Activated CD8-positive, alpha-beta memory T cell treated with anti-CD3 and anti-CD28 coated beads, Interleukin-2, amount 10 ng/mL, durations not matched to agents 7 days and 5 days (primary cell): ENCODE results near the gene NUB1. TPM values are rescaled to one million over a fixed set of nuclear protein-coding genes. Genes with fewer than 3 reads are reported as not detected.

Experiments used
- ATAC-seq: fragments of 150-1000 bp; cut with Tn5 transposase; one replicate; pipeline ENCODE4 v1.10.0; 2021; ENCODE audit warnings: moderate library complexity
- CTCF ChIA-PET: fragments of 350-600 bp; sonication (Branson Sonifier 250); formaldehyde crosslinking; loops from one replicate; lab custom pipeline; 2021; ENCODE audit warnings: antibody characterized with exemption; lab: Charles Lee
- DNase-seq: peaks from one replicate; pipeline ENCODE4 v3.0.0-alpha.2; 2020
- H3K27ac Mint-ChIP-seq: one replicate; pipeline ENCODE4 v1.8.0; 2021; ENCODE audit warnings: mild to moderate bottlenecking, mixed read lengths
- H3K27me3 Mint-ChIP-seq: one replicate; pipeline ENCODE4 v1.8.0; 2021; ENCODE audit warnings: mixed read lengths
- H3K36me3 Mint-ChIP-seq: one replicate; pipeline ENCODE4 v1.8.0; 2021; ENCODE audit warnings: mild to moderate bottlenecking, mixed read lengths
- H3K4me1 Mint-ChIP-seq: one replicate; pipeline ENCODE4 v1.8.0; 2021; ENCODE audit warnings: mixed read lengths
- H3K4me3 Mint-ChIP-seq: one replicate; pipeline ENCODE4 v1.8.0; 2021; ENCODE audit warnings: mild to moderate bottlenecking, moderate library complexity, mixed read lengths
- H3K9me3 Mint-ChIP-seq: one replicate; pipeline ENCODE4 v1.8.0; 2022; ENCODE audit warnings: low read depth, mixed read lengths
- total RNA-seq, 2 experiments: library from RNA; stranded (reverse); gene quantifications; one replicate each; pipeline ENCODE4 v1.2.3, GENCODE V29; 2021

NUB1 gene
- total RNA-seq, 2 experiments from 2014 or later: 71.3 to 73.3 TPM

- CTCF ChIA-PET: interaction anchor here (1.5 to 2.6 kb wide), 2 partner anchors 15 to 65 kb away, joined by 3 to 10 read pairs; no protein-coding TSS in a partner anchor
- DNase-seq (no peak), ATAC-seq (no peak)
- H3K27me3 Mint-ChIP-seq: peaks cover 27% of the 10 kb centered on the region
- no peak overlapping the region for H3K27ac Mint-ChIP-seq
- H3K36me3 Mint-ChIP-seq: no peaks in the 10 kb centered on the region
- no peaks in the 10 kb centered on the region for H3K9me3 Mint-ChIP-seq
- peaks cover 9% of the 10 kb centered on the region for H3K4me1 Mint-ChIP-seq
- no peak overlapping the region for H3K4me3 Mint-ChIP-seq
These were observed 42.2 kb downstream of the NUB1 start for GRCh38 chr7:151383638-151384351.

DNA sequence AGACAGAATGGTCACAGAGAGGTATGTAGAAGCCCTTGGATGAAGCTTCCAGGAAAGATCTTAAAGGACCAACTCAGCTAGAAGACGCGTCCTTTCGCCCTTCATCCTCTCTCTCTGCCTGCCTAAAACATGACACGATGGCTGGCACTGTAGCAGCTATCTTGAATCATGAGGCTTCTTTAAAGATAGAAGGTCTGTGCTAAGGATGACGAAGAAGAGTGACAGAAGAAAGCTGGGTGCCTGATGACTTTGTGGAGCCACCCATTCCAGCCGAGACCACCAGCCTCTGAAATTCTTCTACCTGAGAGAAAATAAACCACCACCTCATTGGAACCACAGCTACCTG, 42.7 kb downstream of the NUB1 start:
- ATAC-seq (no peak), DNase-seq (no peak)
- CTCF ChIA-PET: interaction anchor here (1.5 kb wide), 1 partner anchor 16 kb away, joined by 3 read pairs; no protein-coding TSS in a partner anchor
- Mint-ChIP-seq H3K9me3 (no peaks in the 10 kb centered on the region), H3K4me3 (no peak overlapping the region), H3K27ac (no peak overlapping the region), H3K36me3 (no peaks in the 10 kb centered on the region), H3K27me3 (peaks cover 27% of the 10 kb centered on the region), H3K4me1 (peaks cover 9% of the 10 kb centered on the region)

DNA sequence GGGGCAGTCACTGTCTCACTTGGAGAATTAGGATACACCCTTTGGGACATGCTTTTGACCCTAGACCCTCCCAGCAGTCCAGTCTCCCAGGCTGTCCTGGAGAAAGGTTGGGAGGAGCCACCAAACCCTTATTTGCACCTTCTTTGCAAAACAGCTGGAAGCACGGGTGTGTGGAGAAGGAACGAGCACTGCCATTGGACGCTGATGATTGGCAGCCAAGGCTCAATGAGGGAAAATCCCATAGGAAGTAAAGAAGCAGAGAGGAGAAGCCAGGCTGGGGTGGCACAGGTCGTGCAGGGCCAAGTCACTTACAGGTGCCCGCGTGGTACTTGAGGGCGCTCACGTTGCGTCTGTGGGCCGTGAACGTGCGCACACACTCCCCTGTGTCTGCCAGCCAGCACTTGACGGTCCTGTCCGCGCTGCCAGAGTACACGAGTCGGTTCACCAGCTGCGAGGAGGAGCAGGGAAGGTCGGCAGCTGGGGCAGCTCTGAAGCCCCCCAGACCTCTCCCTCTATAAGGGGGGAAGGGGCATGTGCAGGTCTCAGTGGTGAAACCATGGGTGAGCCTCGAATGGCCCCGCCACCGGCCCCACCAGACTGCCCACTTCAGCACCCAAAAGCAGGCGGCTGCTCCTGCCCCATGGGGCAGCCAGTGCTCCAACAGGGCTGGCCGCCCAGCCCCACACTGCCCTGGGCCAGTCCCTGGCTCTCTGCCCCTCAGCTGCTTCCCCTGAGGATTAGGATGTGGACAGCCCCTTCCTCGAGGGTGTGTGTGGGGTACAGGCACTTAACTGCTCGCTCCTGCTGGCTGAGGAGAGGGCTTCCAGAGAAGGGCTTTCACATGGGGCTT, 43.4 kb downstream of the NUB1 start:
- Mint-ChIP-seq H3K9me3 (no peaks in the 10 kb centered on the region), H3K36me3 (no peaks in the 10 kb centered on the region), H3K4me3 (no peak overlapping the region), H3K4me1 (peaks cover 9% of the 10 kb centered on the region), H3K27me3 (peaks cover 27% of the 10 kb centered on the region), H3K27ac (no peak overlapping the region)
- no peak for ATAC-seq
- no peak for DNase-seq
- CTCF ChIA-PET: no interaction called here

GRCh38 chr7:151385626-151386300, 44.2 kb downstream of the NUB1 start:
- CTCF ChIA-PET: no interaction called here
- Mint-ChIP-seq H3K9me3 (no peaks in the 10 kb centered on the region), H3K4me3 (no peak overlapping the region), H3K36me3 (no peaks in the 10 kb centered on the region), H3K4me1 (peaks cover 9% of the 10 kb centered on the region), H3K27me3 (peaks cover 26% of the 10 kb centered on the region), H3K27ac (no peak overlapping the region)
- no peak for ATAC-seq
- no peak for DNase-seq

DNA sequence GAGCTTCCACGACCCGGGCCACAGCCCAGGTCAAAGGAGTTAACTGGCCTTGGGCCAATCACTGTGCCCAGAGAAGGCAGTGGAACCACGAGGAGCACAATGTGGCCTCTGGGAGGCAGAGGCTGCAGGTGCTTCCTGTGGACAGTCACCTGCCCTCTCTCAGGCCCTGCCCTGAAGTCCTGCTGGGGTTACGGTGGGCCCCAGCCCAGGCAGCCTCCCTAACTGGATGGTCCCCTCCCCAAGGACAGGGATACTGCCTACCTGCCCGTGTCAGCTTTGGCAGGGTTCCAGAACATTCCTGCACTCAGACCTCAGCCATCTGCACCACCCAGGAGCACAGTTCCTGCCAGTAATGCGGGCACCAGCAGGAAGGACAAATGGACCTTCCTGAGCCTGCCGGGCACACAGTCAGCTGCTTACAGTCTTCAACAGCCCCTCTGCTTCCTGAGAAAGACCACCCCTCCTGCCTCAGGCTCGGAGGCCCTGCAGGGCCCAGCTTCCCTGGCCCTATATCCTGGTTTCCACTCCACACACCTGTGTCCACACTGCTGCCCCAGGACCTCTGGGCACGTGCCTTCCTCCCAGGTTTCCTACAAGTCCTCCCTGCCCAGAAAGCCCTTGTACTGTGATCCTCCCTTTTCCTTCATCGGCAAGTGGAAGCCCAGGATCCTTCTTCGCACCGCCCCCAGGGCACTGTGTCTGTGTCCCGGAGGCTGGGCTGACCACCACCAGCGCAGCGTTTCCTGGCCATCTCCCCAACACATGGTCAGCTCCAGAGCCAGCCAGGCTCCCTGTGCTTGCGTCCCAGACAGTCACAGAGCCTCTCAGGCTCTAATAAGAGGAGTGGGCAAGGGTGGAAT, 44.9 kb downstream of the NUB1 start:
- no peaks in the 10 kb centered on the region for H3K9me3 Mint-ChIP-seq
- ATAC-seq: no peak
- no peak for DNase-seq
- peaks cover 23% of the 10 kb centered on the region for H3K27me3 Mint-ChIP-seq
- H3K36me3 Mint-ChIP-seq: no peaks in the 10 kb centered on the region
- peaks cover 6% of the 10 kb centered on the region for H3K4me1 Mint-ChIP-seq
- no peak overlapping the region for H3K4me3 Mint-ChIP-seq
- H3K27ac Mint-ChIP-seq: no peak overlapping the region
- CTCF ChIA-PET: no interaction called here

DNA sequence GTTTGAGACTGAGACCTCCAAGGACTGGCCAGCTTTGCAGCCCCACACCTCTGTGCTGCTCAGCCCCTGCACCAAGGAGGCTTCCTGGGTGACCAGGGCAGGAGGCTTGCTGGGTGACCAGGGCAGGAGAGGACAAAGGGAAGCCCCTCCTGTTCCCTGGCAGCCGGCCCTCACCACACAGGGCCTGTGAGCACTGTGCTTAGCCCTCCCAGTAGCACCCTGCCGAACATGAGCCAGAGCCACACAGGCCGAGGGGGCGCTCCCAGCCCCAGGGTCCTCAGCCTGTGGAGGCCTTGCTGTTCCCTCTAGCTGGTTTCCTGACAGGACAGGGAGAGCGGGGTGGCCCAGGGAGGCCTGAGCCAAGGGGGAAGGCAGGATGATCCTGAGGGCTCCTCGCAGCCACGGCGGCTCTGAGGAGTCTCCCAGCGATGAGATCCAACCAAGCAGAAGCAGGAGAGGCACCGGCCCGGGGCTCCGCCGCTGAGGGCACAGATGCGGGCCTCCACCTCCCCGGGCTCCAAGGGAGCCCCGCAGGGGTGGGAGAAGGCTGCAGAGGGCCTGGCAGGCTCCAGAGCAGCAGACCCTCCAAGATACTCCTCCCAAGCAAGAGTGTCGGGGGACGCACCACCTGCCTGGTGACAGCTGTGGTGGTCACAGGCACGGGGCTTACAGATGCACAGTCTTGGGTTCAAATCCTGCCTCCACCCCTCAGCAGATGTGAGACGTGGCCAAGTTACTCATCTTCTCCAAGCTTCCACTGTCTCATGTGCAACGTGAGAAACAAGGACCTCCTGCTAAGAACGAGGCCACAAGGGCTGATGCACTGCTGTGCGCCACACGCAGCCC, 45.8 kb downstream of the NUB1 start:
- H3K36me3 Mint-ChIP-seq: no peaks in the 10 kb centered on the region
- H3K27ac Mint-ChIP-seq: no peak overlapping the region
- H3K4me3 Mint-ChIP-seq: no peak overlapping the region
- CTCF ChIA-PET: no interaction called here
- H3K27me3 Mint-ChIP-seq: peaks cover 19% of the 10 kb centered on the region
- H3K9me3 Mint-ChIP-seq: no peaks in the 10 kb centered on the region
- DNase-seq (no peak), ATAC-seq (no peak)
- peaks cover 2% of the 10 kb centered on the region for H3K4me1 Mint-ChIP-seq

DNA sequence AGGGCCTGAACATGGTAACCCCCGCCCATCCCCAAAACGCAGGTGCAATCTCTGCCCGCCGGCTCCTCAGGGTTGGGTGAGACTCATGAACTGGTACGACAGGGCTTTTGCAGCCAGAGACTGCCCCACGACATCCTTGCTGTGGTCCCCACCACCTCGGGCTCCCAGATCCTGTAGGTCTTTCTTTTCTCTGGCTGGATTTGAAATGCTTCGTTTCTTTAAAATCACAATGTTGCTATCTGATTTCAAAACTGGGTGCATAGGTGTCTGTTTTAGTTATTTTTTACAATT, 46.3 kb downstream of the NUB1 start:
- H3K4me3 Mint-ChIP-seq: no peak overlapping the region

GRCh38 chr7:151388430-151388829, 46.8 kb downstream of the NUB1 start:
- CTCF ChIA-PET: no interaction called here
- H3K4me1 Mint-ChIP-seq: no peaks in the 10 kb centered on the region
- no peak overlapping the region for H3K4me3 Mint-ChIP-seq
- no peaks in the 10 kb centered on the region for H3K9me3 Mint-ChIP-seq
- peaks cover 13% of the 10 kb centered on the region for H3K27me3 Mint-ChIP-seq
- no peak overlapping the region for H3K27ac Mint-ChIP-seq
- no peak for DNase-seq
- H3K36me3 Mint-ChIP-seq: no peaks in the 10 kb centered on the region
- ATAC-seq: no peak

More for the DNA sequence above, 46.3 kb downstream of the NUB1 start:
- no peak for DNase-seq
- no peak overlapping the region for H3K27ac Mint-ChIP-seq
- ATAC-seq: no peak
- no peaks in the 10 kb centered on the region for H3K4me1 Mint-ChIP-seq
- CTCF ChIA-PET: no interaction called here
- no peaks in the 10 kb centered on the region for H3K36me3 Mint-ChIP-seq
- H3K9me3 Mint-ChIP-seq: no peaks in the 10 kb centered on the region
- H3K27me3 Mint-ChIP-seq: peaks cover 15% of the 10 kb centered on the region

DNA sequence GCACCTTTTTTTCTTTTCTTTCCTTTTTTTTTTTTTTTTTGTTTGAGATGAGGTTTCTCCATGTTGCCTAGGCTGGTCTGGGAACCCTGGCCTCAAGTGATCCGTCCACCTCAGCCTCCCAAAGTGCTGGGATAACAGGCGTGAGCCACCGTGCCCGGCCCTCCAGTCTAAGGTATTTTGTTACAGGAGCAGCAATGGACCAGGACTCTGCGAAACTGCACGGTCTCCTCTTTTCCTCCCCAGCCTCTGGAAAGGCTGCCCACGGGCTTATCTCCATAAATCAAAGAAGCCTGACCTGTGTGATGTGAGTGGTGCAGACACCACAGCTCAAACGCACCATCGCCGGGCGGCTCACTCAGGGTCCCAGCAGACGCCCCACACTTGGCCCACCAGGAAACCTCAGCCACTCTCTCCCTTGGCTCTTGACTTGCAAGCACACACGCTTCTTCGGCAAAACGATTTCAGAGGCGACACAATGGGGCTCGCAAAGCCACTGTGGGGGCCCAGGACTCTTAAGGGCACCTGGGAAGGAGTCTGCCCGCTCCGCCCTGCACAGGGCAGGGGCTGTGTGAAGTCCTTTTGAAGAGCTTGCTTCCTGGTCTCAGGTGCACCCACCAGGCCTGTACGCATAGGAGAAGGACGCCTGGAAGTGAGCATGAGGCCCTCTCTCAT, 47.6 kb downstream of the NUB1 start:
- Mint-ChIP-seq H3K27ac (no peak overlapping the region), H3K9me3 (no peaks in the 10 kb centered on the region), H3K27me3 (peaks cover 5% of the 10 kb centered on the region), H3K36me3 (no peaks in the 10 kb centered on the region), H3K4me3 (no peak overlapping the region), H3K4me1 (no peaks in the 10 kb centered on the region)
- CTCF ChIA-PET: no interaction called here
- no peak for DNase-seq
- no peak for ATAC-seq

- Mint-ChIP-seq H3K27ac (no peak overlapping the region), H3K27me3 (no peaks in the 10 kb centered on the region), H3K9me3 (no peaks in the 10 kb centered on the region), H3K4me3 (no peak overlapping the region), H3K4me1 (no peaks in the 10 kb centered on the region), H3K36me3 (no peaks in the 10 kb centered on the region)
- ATAC-seq (no peak), DNase-seq (no peak)
- CTCF ChIA-PET: interaction anchor here (1.4 kb wide), 1 partner anchor 50 kb away, joined by 3 read pairs; the partner anchor contains the start of gene CRYGN
These were observed 48.4 kb downstream of the NUB1 start for GRCh38 chr7:151389768-151390597.

DNA sequence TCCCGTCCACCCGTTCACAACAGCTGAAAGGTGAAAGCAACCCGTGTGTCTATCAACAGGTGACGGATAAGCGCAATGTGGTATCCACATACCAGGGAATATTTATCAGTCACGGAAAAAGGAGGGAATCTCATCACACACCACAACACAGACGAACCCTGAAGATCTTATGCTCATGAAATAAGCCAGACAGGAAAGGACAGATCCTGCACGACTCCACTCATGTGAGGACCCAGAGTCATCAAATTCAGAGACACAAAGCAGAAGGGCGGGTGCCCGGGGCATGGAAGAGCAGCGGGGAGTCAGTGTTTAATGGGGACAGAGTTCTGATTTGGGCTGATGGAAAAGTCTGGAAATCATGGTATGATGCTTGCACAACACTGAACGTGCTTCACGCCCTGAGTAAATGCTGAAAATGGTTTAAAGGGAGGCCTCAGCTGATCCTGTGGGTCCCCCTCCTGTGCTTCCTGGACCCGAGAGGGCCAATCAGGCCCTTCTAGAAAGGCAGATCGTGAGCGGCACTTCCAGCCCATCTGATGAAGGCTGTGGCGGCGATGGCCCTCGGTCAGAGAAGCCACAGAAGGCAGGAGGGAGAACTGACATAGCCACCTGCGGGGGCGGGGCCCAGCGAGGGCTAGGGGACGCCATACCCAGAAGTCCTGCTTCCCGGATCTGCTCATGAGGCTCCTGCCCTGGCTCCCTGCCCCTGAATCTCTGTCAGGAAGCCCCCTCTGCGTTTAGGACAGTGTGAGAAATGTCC, 49.2 kb downstream of the NUB1 start:
- Mint-ChIP-seq H3K4me1 (no peaks in the 10 kb centered on the region), H3K27me3 (no peaks in the 10 kb centered on the region), H3K4me3 (no peak overlapping the region), H3K9me3 (no peaks in the 10 kb centered on the region), H3K27ac (no peak overlapping the region), H3K36me3 (no peaks in the 10 kb centered on the region)
- ATAC-seq: no peak
- no peak for DNase-seq
- CTCF ChIA-PET: interaction anchor here (1.4 kb wide), 1 partner anchor 49 kb away, joined by 3 read pairs; the partner anchor contains the start of gene CRYGN
